Caco-2 (cell line): Measurements from ENCODE around the gene LMF1. TPM values are rescaled to one million over a fixed set of nuclear protein-coding genes. Genes with fewer than 3 reads are reported as not detected.
"Not testable (repeated sequence)": the region's sequence is repeated elsewhere in the genome, so short reads cannot be mapped to it uniquely, and the experiment has no call there.

Experiments
- BruUV-seq: library from RNA; stranded (reverse); fragments of 400-500 nt; replicated peaks from 2 replicates; lab custom pipeline; 2021; lab: Mats Ljungman, UMichigan
- CTCF ChIA-PET: fragments of 300-600 bp; sonication (Branson Sonifier 250); formaldehyde crosslinking; loops from one replicate; lab custom pipeline; 2022; ENCODE audit warnings: antibody characterized with exemption; lab: Charles Lee
- POLR2A ChIA-PET: fragments of 300-600 bp; sonication (Branson Sonifier 250); formaldehyde crosslinking; loops from one replicate; lab custom pipeline; 2022; ENCODE audit warnings: antibody characterized with exemption; lab: Charles Lee
- DNase-seq, 2 experiments: peaks; one replicate each; pipeline versions ENCODE4 v3.0.0 to v3.0.0-alpha.2; 2020 to 2022
- H3K27me3 ChIP-seq: replicated peaks from 2 replicates; pipeline ENCODE4 v1.6.0; 2011; ENCODE audit warnings: low read length; ENCODE audit not compliant: control insufficient read depth, insufficient read depth
- H3K36me3 ChIP-seq: 2 replicates; pipeline ENCODE4 v1.5.1; 2011; ENCODE audit warnings: low read length; ENCODE audit not compliant: control insufficient read depth, insufficient read depth
- H3K4me1 ChIP-seq: fragments of 250-450 bp; sonication (Bioruptor Pico); 2 replicates; pipeline ENCODE4 v1.5.1; 2020; ENCODE audit warnings: mild to moderate bottlenecking
- H3K4me3 ChIP-seq: 2 replicates; pipeline ENCODE4 v1.5.1; 2011; ENCODE audit warnings: low read depth, mild to moderate bottlenecking, control low read depth, low read length
- H3K9me3 ChIP-seq: fragments of 250-450 bp; sonication (Bioruptor Pico); 2 replicates; pipeline ENCODE4 v1.5.1; 2020; ENCODE audit warnings: mild to moderate bottlenecking, moderate library complexity
- H3K27ac Mint-ChIP-seq: one replicate; pipeline ENCODE4 v1.8.0; 2022; ENCODE audit warnings: mixed read lengths; ENCODE audit not compliant: unreplicated experiment
- H3K27me3 Mint-ChIP-seq: one replicate; pipeline ENCODE4 v1.8.0; 2022; ENCODE audit warnings: mixed read lengths; ENCODE audit not compliant: insufficient read depth, unreplicated experiment
- H3K36me3 Mint-ChIP-seq: one replicate; pipeline ENCODE4 v1.8.0; 2022; ENCODE audit warnings: mild to moderate bottlenecking, mixed read lengths; ENCODE audit not compliant: insufficient read depth, unreplicated experiment
- H3K4me1 Mint-ChIP-seq: one replicate; pipeline ENCODE4 v1.8.0; 2022; ENCODE audit warnings: low read depth, mixed read lengths; ENCODE audit not compliant: unreplicated experiment
- H3K4me3 Mint-ChIP-seq: one replicate; pipeline ENCODE4 v1.8.0; 2022; ENCODE audit warnings: mild to moderate bottlenecking, moderate library complexity, mixed read lengths; ENCODE audit not compliant: unreplicated experiment
- H3K9me3 Mint-ChIP-seq: one replicate; pipeline ENCODE4 v1.8.0; 2022; ENCODE audit warnings: mixed read lengths; ENCODE audit not compliant: unreplicated experiment
- intact Hi-C: fragments of 100-400 bp; cut with micrococcal nuclease; formaldehyde crosslinking; loops from one replicate; pipeline ENCODE4 v1.10.0; 2022; ENCODE audit not compliant: unreplicated experiment
- total RNA-seq: library from RNA; stranded (reverse); gene quantifications from 2 replicates; pipeline ENCODE4 v1.2.3, GENCODE V29; 2022
- TF ChIP-seq, protein P1 (sequence below), 2 experiments: fragments of 200-600 bp in 1 of 2; IDR thresholded peaks; 1 replicate in 1 of 2; 2 replicates in 1 of 2; pipeline versions ENCODE4 v1.5.1 to v1.8.0; 2011 to 2022; ENCODE audit warnings: antibody characterized with exemption in 1 of 2, control low read depth in 1 of 2, inconsistent platforms in 1 of 2, low read depth in 1 of 2, low read length in 1 of 2, mild to moderate bottlenecking in 1 of 2, moderate library complexity in 1 of 2; ENCODE audit not compliant: insufficient read depth in 1 of 2, severe bottlenecking in 1 of 2, unreplicated experiment in 1 of 2

The LMF1 gene
- total RNA-seq, 1 experiment from 2014 or later = 12.3 TPM

GRCh38 chr16:962366-962765 lies 8.4 kb downstream of the LMF1 start:
- Mint-ChIP-seq H3K27me3 (no peaks in the 10 kb centered on the region), H3K27ac (no peak overlapping the region), H3K4me1 (no peaks in the 10 kb centered on the region), H3K4me3 (no peak overlapping the region), H3K9me3 (peaks cover 16% of the 10 kb centered on the region), H3K36me3 (no peaks in the 10 kb centered on the region)
- ChIA-PET CTCF (no interaction called here), POLR2A (no interaction called here)
- TF ChIP-seq, protein P1, sequence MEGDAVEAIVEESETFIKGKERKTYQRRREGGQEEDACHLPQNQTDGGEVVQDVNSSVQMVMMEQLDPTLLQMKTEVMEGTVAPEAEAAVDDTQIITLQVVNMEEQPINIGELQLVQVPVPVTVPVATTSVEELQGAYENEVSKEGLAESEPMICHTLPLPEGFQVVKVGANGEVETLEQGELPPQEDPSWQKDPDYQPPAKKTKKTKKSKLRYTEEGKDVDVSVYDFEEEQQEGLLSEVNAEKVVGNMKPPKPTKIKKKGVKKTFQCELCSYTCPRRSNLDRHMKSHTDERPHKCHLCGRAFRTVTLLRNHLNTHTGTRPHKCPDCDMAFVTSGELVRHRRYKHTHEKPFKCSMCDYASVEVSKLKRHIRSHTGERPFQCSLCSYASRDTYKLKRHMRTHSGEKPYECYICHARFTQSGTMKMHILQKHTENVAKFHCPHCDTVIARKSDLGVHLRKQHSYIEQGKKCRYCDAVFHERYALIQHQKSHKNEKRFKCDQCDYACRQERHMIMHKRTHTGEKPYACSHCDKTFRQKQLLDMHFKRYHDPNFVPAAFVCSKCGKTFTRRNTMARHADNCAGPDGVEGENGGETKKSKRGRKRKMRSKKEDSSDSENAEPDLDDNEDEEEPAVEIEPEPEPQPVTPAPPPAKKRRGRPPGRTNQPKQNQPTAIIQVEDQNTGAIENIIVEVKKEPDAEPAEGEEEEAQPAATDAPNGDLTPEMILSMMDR (IDR thresholded peaks at IDR 0.05; ENCODE audit: insufficient read depth in 1 of 2, low read depth in 1 of 2, low read length in 1 of 2, severe bottlenecking in 1 of 2, unreplicated experiment in 1 of 2) = no peak
- DNase-seq = no peak
- Histone ChIP-seq H3K36me3 (no peaks in the 10 kb centered on the region), H3K27me3 (no peaks in the 10 kb centered on the region), H3K9me3 (no peaks in the 10 kb centered on the region), H3K4me1 (no peaks in the 10 kb centered on the region), H3K4me3 (no peak overlapping the region)
- BruUV-seq = no TSS peak
- intact Hi-C loops = no loop called here

DNA sequence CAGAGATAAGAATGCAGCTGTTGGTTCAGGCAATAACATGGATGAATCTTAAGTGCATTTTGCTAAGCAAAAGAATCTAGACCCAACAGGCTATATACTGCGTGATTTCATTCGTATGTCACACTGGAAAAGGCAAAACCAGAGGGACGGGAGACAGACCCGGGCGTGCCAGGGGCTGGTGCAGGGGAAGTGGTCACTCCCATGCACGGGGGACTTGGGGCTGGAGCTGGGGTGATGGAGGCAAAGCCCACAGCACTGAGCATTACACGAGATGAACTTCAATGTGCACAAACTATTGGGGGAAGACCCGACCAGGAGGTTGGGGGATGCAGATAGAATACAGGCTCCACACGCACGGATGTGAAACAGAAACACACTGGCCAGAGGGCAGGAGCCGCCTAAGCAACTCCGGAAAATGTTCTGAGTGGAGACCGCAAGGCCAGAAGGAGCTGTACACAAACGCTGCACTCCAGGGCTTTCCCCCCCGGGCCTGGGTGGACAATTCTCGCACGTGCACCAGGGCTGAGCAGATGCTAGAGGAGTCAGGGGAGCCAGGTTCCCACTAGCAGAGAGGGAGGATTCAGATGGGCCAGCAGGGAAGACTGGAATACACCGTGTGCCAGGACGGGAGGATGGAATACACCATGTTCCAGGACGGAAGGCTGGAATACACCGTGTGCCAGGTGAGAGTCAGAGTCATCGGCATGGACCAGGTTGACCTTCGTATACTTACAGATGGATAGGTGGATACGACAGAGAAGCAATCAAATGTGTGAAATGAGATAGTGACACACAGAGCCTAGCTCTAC lies 11.3 kb downstream of the LMF1 start:
- ChIA-PET CTCF (no interaction called here), POLR2A (no interaction called here)
- H3K27me3 ChIP-seq = no peaks in the 10 kb centered on the region
- H3K4me1 ChIP-seq = no peaks in the 10 kb centered on the region
- Mint-ChIP-seq H3K27ac (no peak overlapping the region), H3K36me3 (no peaks in the 10 kb centered on the region), H3K27me3 (no peaks in the 10 kb centered on the region), H3K4me3 (no peak overlapping the region), H3K4me1 (no peaks in the 10 kb centered on the region), H3K9me3 (no peaks in the 10 kb centered on the region)
- intact Hi-C loops = no loop called here
- BruUV-seq = no TSS peak
- DNase-seq = no peak
- H3K4me3 ChIP-seq = no peak overlapping the region
- TF ChIP-seq, protein P1 (IDR thresholded peaks at IDR 0.05; ENCODE audit: insufficient read depth in 1 of 2, low read depth in 1 of 2, low read length in 1 of 2, severe bottlenecking in 1 of 2, unreplicated experiment in 1 of 2) = no peak
- no peaks in the 10 kb centered on the region for H3K36me3 ChIP-seq
- no peaks in the 10 kb centered on the region for H3K9me3 ChIP-seq

DNA sequence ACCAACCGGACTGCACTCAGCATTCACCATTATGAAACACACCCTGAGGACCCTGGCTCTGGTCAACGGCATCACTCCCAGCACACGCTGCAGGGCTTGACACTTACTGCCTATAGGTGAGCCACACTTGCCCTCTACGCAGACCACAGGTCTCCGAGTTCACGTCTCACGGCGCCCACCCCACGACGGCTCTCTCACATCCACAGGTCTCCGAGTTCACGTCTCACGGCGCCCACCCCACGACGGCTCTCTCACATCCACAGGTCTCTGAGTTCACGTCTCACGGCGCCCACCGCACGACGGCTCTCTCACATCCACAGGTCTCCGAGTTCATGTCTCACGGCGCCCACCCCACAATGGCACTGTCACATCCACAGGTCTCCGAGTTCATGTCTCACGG lies 15.0 kb downstream of the LMF1 start:
- DNase-seq, H3K9me3 ChIP-seq, BruUV-seq, H3K36me3 ChIP-seq, H3K36me3 Mint-ChIP-seq, H3K4me3 Mint-ChIP-seq, H3K27me3 ChIP-seq, CTCF ChIA-PET, H3K4me1 Mint-ChIP-seq, H3K27ac Mint-ChIP-seq, H3K4me1 ChIP-seq, POLR2A ChIA-PET, H3K4me3 ChIP-seq, intact Hi-C loops, H3K9me3 Mint-ChIP-seq, H3K27me3 Mint-ChIP-seq: not testable (repeated sequence)

GRCh38 chr16:953818-954217 lies 17.0 kb downstream of the LMF1 start:
- H3K4me1 ChIP-seq, BruUV-seq, POLR2A ChIA-PET, H3K4me3 ChIP-seq, H3K27me3 Mint-ChIP-seq, H3K4me1 Mint-ChIP-seq, H3K36me3 ChIP-seq, H3K27ac Mint-ChIP-seq, H3K9me3 Mint-ChIP-seq, H3K27me3 ChIP-seq, H3K36me3 Mint-ChIP-seq, CTCF ChIA-PET, intact Hi-C loops, DNase-seq, H3K9me3 ChIP-seq, H3K4me3 Mint-ChIP-seq: not testable (repeated sequence)
